ENCODE results near the gene GOLGA1.
"Not testable (repeated sequence)": the region's sequence is repeated elsewhere in the genome, so short reads cannot be mapped to it uniquely, and the experiment has no call there.

The GOLGA1 gene

GRCh38 chr9:124940894-124941678, at the start of gene GOLGA1:
Gene GOLGA1, minus strand, starts transcription at chr9:124941083. Its CDS starts 2,372 bp downstream, at chr9:124938711.
- intact Hi-C loops (cut with DNase I): loop anchor here (2.0 to 5.0 kb wide), 4 partner anchors 74 to 256 kb away; partner anchors contain the start of gene NR6A1
- DNase-seq: peak; percentile 87 to 98 (median 91)

GRCh38 chr9:124983698-124984097, 42.8 kb upstream of the GOLGA1 start:
- DNase-seq: no peak
- intact Hi-C loops (cut with DNase I): no loop called here

- DNase-seq: no peak
- intact Hi-C loops (cut with DNase I): no loop called here
These were observed 39.5 kb upstream of the GOLGA1 start for GRCh38 chr9:124980431-124980830.

- no peak for DNase-seq
- intact Hi-C loops (cut with DNase I): no loop called here
These were observed 34.2 kb upstream of the GOLGA1 start for GRCh38 chr9:124975131-124975530.

GRCh38 chr9:124973807-124974206, 32.9 kb upstream of the GOLGA1 start:
- intact Hi-C loops (cut with DNase I): no loop called here
- no peak for DNase-seq

- intact Hi-C loops (cut with DNase I): no loop called here
- no peak for DNase-seq
These were observed 31.4 kb upstream of the GOLGA1 start for GRCh38 chr9:124972241-124972770.

- no peak for DNase-seq
These were observed 28.5 kb upstream of the GOLGA1 start for GRCh38 chr9:124969401-124969800.

GRCh38 chr9:124968238-124968637, 27.4 kb upstream of the GOLGA1 start:
- intact Hi-C loops (cut with DNase I): no loop called here
- no peak for DNase-seq

More at GRCh38 chr9:124969401-124969800, 28.5 kb upstream of the GOLGA1 start:
- intact Hi-C loops (cut with DNase I): no loop called here

GRCh38 chr9:124965775-124966568, 25.1 kb upstream of the GOLGA1 start:
- intact Hi-C loops (cut with DNase I): not testable (repeated sequence)

GRCh38 chr9:124964604-124965003, 23.7 kb upstream of the GOLGA1 start:
- no peak for DNase-seq
- intact Hi-C loops (cut with DNase I): no loop called here

More at GRCh38 chr9:124965775-124966568, 25.1 kb upstream of the GOLGA1 start:
- not testable (repeated sequence) for DNase-seq

GRCh38 chr9:124964056-124964455, 23.2 kb upstream of the GOLGA1 start:
- no peak for DNase-seq
- intact Hi-C loops (cut with DNase I): no loop called here

GRCh38 chr9:124960409-124960752, 19.5 kb upstream of the GOLGA1 start:
- no peak for DNase-seq
- intact Hi-C loops (cut with DNase I): no loop called here

GRCh38 chr9:124959671-124960408, 19.0 kb upstream of the GOLGA1 start:
- DNase-seq; intact Hi-C loops (cut with DNase I): not testable (repeated sequence)

- no peak for DNase-seq
- intact Hi-C loops (cut with DNase I): no loop called here
These were observed 13.4 kb upstream of the GOLGA1 start for GRCh38 chr9:124954255-124954654.

GRCh38 chr9:124950050-124950718, 9.3 kb upstream of the GOLGA1 start:
- intact Hi-C loops (cut with DNase I): no loop called here
- DNase-seq: no peak

- DNase-seq: no peak
- intact Hi-C loops (cut with DNase I): no loop called here
These were observed 8.5 kb upstream of the GOLGA1 start for GRCh38 chr9:124949387-124949786.

- intact Hi-C loops (cut with DNase I): no loop called here
- no peak for DNase-seq
These were observed 7.0 kb upstream of the GOLGA1 start for GRCh38 chr9:124947727-124948391.

GRCh38 chr9:124946167-124946566, 5.3 kb upstream of the GOLGA1 start:
- no peak for DNase-seq
- intact Hi-C loops (cut with DNase I): no loop called here
